Liver (tissue), 9 donors: ENCODE results near the gene CMTM8. TPM values are rescaled to one million over a fixed set of nuclear protein-coding genes. Genes with fewer than 3 reads are reported as not detected.

ENCODE experiments used
- DNase-seq: peaks from one replicate; pipeline ENCODE4 v3.0.0-alpha.2; 2017; ENCODE audit warnings: low spot score
- H3K27ac ChIP-seq, 2 donors: one replicate each; pipeline ENCODE4 v1.7.0; 2013; ENCODE audit warnings: inconsistent platforms in 2 of 2, low read length in 2 of 2, control low read depth in 1 of 2, low read depth in 1 of 2, mild to moderate bottlenecking in 1 of 2
- H3K27me3 ChIP-seq, 4 donors: one replicate each; pipeline versions ENCODE4 v1.6.1 to v1.7.0; 2013; ENCODE audit warnings: low read length in 3 of 4, inconsistent platforms in 1 of 4, mild to moderate bottlenecking in 1 of 4, moderate library complexity in 1 of 4; ENCODE audit not compliant: control insufficient read depth in 4 of 4, insufficient read depth in 4 of 4
- H3K36me3 ChIP-seq, 4 donors: one replicate each; pipeline versions ENCODE4 v1.6.1 to v1.7.0; 2013; ENCODE audit warnings: low read length in 3 of 4, mild to moderate bottlenecking in 3 of 4, low read depth in 1 of 4, moderate library complexity in 1 of 4; ENCODE audit not compliant: control insufficient read depth in 4 of 4, insufficient read depth in 3 of 4
- H3K4me1 ChIP-seq, 4 donors: one replicate each; pipeline versions ENCODE4 v1.6.1 to v1.7.0; 2013; ENCODE audit warnings: low read length in 3 of 4, mild to moderate bottlenecking in 3 of 4, moderate library complexity in 1 of 4; ENCODE audit not compliant: control insufficient read depth in 4 of 4, insufficient read depth in 4 of 4
- H3K4me3 ChIP-seq, 3 donors: one replicate each; pipeline versions ENCODE4 v1.6.1 to v1.7.0; 2013; ENCODE audit warnings: low read length in 3 of 3, control low read depth in 1 of 3, low read depth in 1 of 3, mild to moderate bottlenecking in 1 of 3
- H3K9ac ChIP-seq, 2 donors: one replicate each; pipeline ENCODE4 v1.7.0; 2013; ENCODE audit warnings: low read length in 2 of 2, mild to moderate bottlenecking in 2 of 2, moderate library complexity in 2 of 2, control low read depth in 1 of 2, low read depth in 1 of 2
- H3K9me3 ChIP-seq, 4 donors: one replicate each; pipeline versions ENCODE4 v1.6.1 to v1.7.0; 2013; ENCODE audit warnings: low read length in 3 of 4; ENCODE audit not compliant: control insufficient read depth in 4 of 4
- GABPA ChIP-seq, 2 donors: IDR thresholded peaks in 1 of 2; conservative IDR thresholded peaks in 1 of 2; 2 replicates each; pipeline ENCODE4 v1.6.1; 2016; ENCODE audit warnings: antibody characterized with exemption in 2 of 2, mild to moderate bottlenecking in 1 of 2, moderate library complexity in 1 of 2
- HNF4A ChIP-seq, 2 donors: conservative IDR thresholded peaks; 2 replicates each; pipeline ENCODE4 v1.6.1; 2016; ENCODE audit warnings: antibody characterized with exemption in 2 of 2, mild to moderate bottlenecking in 2 of 2
- HNF4G ChIP-seq: IDR thresholded peaks from 2 replicates; pipeline ENCODE4 v1.6.1; 2016; ENCODE audit warnings: antibody characterized with exemption
- JUND ChIP-seq, 2 donors: IDR thresholded peaks; 2 replicates each; pipeline ENCODE4 v1.6.1; 2016; ENCODE audit warnings: antibody characterized with exemption in 2 of 2
- RAD21 ChIP-seq, 2 donors: IDR thresholded peaks; 2 replicates each; pipeline ENCODE4 v1.6.1; 2016; ENCODE audit warnings: antibody characterized with exemption in 2 of 2, mild to moderate bottlenecking in 2 of 2
- REST ChIP-seq: IDR thresholded peaks from 2 replicates; pipeline ENCODE4 v1.6.1; 2016; ENCODE audit warnings: antibody characterized with exemption, mild to moderate bottlenecking
- RXRA ChIP-seq, 2 donors: IDR thresholded peaks; 2 replicates each; pipeline ENCODE4 v1.6.1; 2017 to 2018; ENCODE audit warnings: antibody characterized with exemption in 2 of 2, mild to moderate bottlenecking in 1 of 2
- SP1 ChIP-seq: IDR thresholded peaks from 2 replicates; pipeline ENCODE4 v1.6.1; 2018; ENCODE audit warnings: antibody characterized with exemption, mild to moderate bottlenecking
- TAF1 ChIP-seq: conservative IDR thresholded peaks from 2 replicates; pipeline ENCODE4 v1.6.1; 2016; ENCODE audit warnings: antibody characterized with exemption, mild to moderate bottlenecking
- YY1 ChIP-seq: IDR thresholded peaks from 2 replicates; pipeline ENCODE4 v1.6.1; 2016; ENCODE audit warnings: antibody characterized with exemption, mild to moderate bottlenecking
- ZBTB33 ChIP-seq: IDR thresholded peaks from 2 replicates; pipeline ENCODE4 v1.6.1; 2016; ENCODE audit warnings: antibody characterized with exemption
- WGBS: extraction: QIAGEN DNeasy Blood & Tissue Kit; methylation state at CpG from one replicate; pipeline ENCODE4 v1.1.7; 2013; 5-methylcytosine and 5-hydroxymethylcytosine counted together
- polyA plus RNA-seq, 2 donors: library from polyadenylated mRNA; stranded (reverse) in 1 of 2; unstranded in 1 of 2; fragments of 200-250 nt in 1 of 2; fragments of >200 nt in 1 of 2; fragmentation: Nextera tagmentation in 1 of 2; extraction: Ambion mirVana in 1 of 2; gene quantifications; one replicate each; pipeline versions ENCODE4 v1.2.1 to v1.2.3, GENCODE V29; 2013 to 2015
- total RNA-seq, 2 donors: library from RNA; depleted of rRNA; stranded (reverse); fragments of >200 nt; gene quantifications; one replicate each; pipeline ENCODE4 v1.2.3, GENCODE V29; 2014
- TF ChIP-seq, protein P1 (sequence below): IDR thresholded peaks from 2 replicates; pipeline ENCODE4 v1.6.1; 2016; ENCODE audit warnings: antibody characterized with exemption
- donor health status: healthy.
- donor health status: healthy.
- donor health status: healthy.
- donor health status: healthy.
- donor health status: healthy.

Gene CMTM8
- total and polyA plus RNA-seq, 4 donors, result 4.3 to 44.6 (median 12.5) TPM

- no peak overlapping the region for H3K9ac ChIP-seq
- peaks cover 0 to 1% (median 0%) of the 10 kb centered on the region in 4 donors for H3K9me3 ChIP-seq
- no peak overlapping the region for H3K27ac ChIP-seq
- no peaks in the 10 kb centered on the region for H3K27me3 ChIP-seq
- TF ChIP-seq HNF4G (no peak), YY1 (no peak), ZBTB33 (no peak), TAF1 (no peak), SP1 (no peak), RXRA (IDR thresholded peaks at IDR 0.05) (no peak), GABPA (IDR thresholded peaks at IDR 0.05 in 1 of 2, conservative IDR thresholded peaks at IDR 0.05 in 1 of 2) (no peak), REST (no peak)
- peaks cover 0 to 2% (median 0%) of the 10 kb centered on the region in 4 donors for H3K4me1 ChIP-seq
- H3K36me3 ChIP-seq, result peaks cover 0 to 2% (median 0%) of the 10 kb centered on the region in 4 donors
- 93% methylated on average over 1 of the region's 1 CpG for WGBS
- no peak for DNase-seq
- no peak overlapping the region for H3K4me3 ChIP-seq
Observed at GRCh38 chr3:32254268-32254667, 15.8 kb downstream of the CMTM8 start.

- H3K4me3 ChIP-seq, result no peak overlapping the region
- no peak for TF ChIP-seq RAD21 (IDR thresholded peaks at IDR 0.05)
- TF ChIP-seq HNF4A (conservative IDR thresholded peaks at IDR 0.05), result no peak
- TF ChIP-seq REST, result no peak
- TF ChIP-seq, protein P1, sequence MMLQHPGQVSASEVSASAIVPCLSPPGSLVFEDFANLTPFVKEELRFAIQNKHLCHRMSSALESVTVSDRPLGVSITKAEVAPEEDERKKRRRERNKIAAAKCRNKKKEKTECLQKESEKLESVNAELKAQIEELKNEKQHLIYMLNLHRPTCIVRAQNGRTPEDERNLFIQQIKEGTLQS, result no peak
- no peak for TF ChIP-seq JUND (IDR thresholded peaks at IDR 0.05)
- no peak for TF ChIP-seq SP1
- TF ChIP-seq TAF1, result no peak
- WGBS, result 86% methylated on average over 2 of the region's 2 CpGs
- no peaks in the 10 kb centered on the region for H3K4me1 ChIP-seq
- H3K36me3 ChIP-seq, result peaks cover 0 to 2% (median 0%) of the 10 kb centered on the region in 4 donors
- no peak for DNase-seq
- H3K9ac ChIP-seq, result no peak overlapping the region
- no peak overlapping the region for H3K27ac ChIP-seq
- no peaks in the 10 kb centered on the region for H3K27me3 ChIP-seq
- peaks cover 0 to 1% (median 0%) of the 10 kb centered on the region in 4 donors for H3K9me3 ChIP-seq
Observed at GRCh38 chr3:32255345-32255744, 16.9 kb downstream of the CMTM8 start.
